Activated CD4-positive, alpha-beta T cell treated with anti-CD3 and anti-CD28 coated beads, Interleukin-2, amount 10 ng/mL, durations not matched to agents 7 days and 5 days (primary cell): ENCODE data around the gene RERE. TPM values are rescaled to one million over a fixed set of nuclear protein-coding genes. Genes with fewer than 3 reads are reported as not detected.
"Not testable (repeated sequence)": the region's sequence is repeated elsewhere in the genome, so short reads cannot be mapped to it uniquely, and the experiment has no call there.

Experiments
- CTCF ChIA-PET: fragments of 350-600 bp; sonication (Branson Sonifier 250); formaldehyde crosslinking; loops from one replicate; lab custom pipeline; 2021; ENCODE audit warnings: antibody characterized with exemption; lab: Charles Lee
- POLR2A ChIA-PET: fragments of 350-600 bp; sonication (Branson Sonifier 250); formaldehyde crosslinking; loops from one replicate; lab custom pipeline; 2021; ENCODE audit warnings: antibody characterized with exemption; lab: Charles Lee
- DNase-seq: peaks from one replicate; pipeline ENCODE4 v3.0.0-alpha.2; 2020
- H3K27ac Mint-ChIP-seq: one replicate; pipeline ENCODE4 v1.8.0; 2021; ENCODE audit warnings: mild to moderate bottlenecking, moderate library complexity, mixed read lengths
- H3K27me3 Mint-ChIP-seq: one replicate; pipeline ENCODE4 v1.8.0; 2021; ENCODE audit warnings: mixed read lengths
- H3K36me3 Mint-ChIP-seq: one replicate; pipeline ENCODE4 v1.8.0; 2021; ENCODE audit warnings: low read depth, mixed read lengths
- H3K4me1 Mint-ChIP-seq: one replicate; pipeline ENCODE4 v1.8.0; 2021; ENCODE audit warnings: mixed read lengths
- H3K4me3 Mint-ChIP-seq: one replicate; pipeline ENCODE4 v1.8.0; 2021; ENCODE audit warnings: mild to moderate bottlenecking, moderate library complexity, mixed read lengths
- H3K9me3 Mint-ChIP-seq: one replicate; pipeline ENCODE4 v1.8.0; 2021; ENCODE audit warnings: mixed read lengths
- total RNA-seq, 2 experiments: library from RNA; stranded (reverse); gene quantifications; one replicate each; pipeline ENCODE4 v1.2.3, GENCODE V29; 2021

The RERE gene
- total RNA-seq, 2 experiments from 2014 or later: 68.5 to 68.7 TPM

- POLR2A ChIA-PET, H3K36me3 Mint-ChIP-seq, H3K4me3 Mint-ChIP-seq, H3K4me1 Mint-ChIP-seq, CTCF ChIA-PET, H3K9me3 Mint-ChIP-seq, H3K27me3 Mint-ChIP-seq, DNase-seq: not testable (repeated sequence)
- H3K27ac Mint-ChIP-seq: peak overlapping the region; percentile 37
Observed at GRCh38 chr1:8611634-8612515, 205.6 kb downstream of the RERE start.

- no peak for DNase-seq
- peaks cover 5% of the 10 kb centered on the region for H3K36me3 Mint-ChIP-seq
- H3K9me3 Mint-ChIP-seq: no peaks in the 10 kb centered on the region
- no peak overlapping the region for H3K4me3 Mint-ChIP-seq
- H3K27me3 Mint-ChIP-seq: no peaks in the 10 kb centered on the region
- peaks cover 33% of the 10 kb centered on the region for H3K4me1 Mint-ChIP-seq
- ChIA-PET POLR2A (interaction anchor here (0.6 kb wide), 1 partner anchor 8 kb away, joined by 10 read pairs; no protein-coding TSS in a partner anchor), CTCF (interaction anchor here (0.7 kb wide), 1 partner anchor 1997 kb away, joined by 3 read pairs; no protein-coding TSS in a partner anchor)
- no peak overlapping the region for H3K27ac Mint-ChIP-seq
Observed at GRCh38 chr1:8607906-8608305, 209.5 kb downstream of the RERE start.

GRCh38 chr1:8604041-8604945 lies 213.1 kb downstream of the RERE start:
- no peaks in the 10 kb centered on the region for H3K27me3 Mint-ChIP-seq
- peak overlapping the region; percentile 65 for H3K4me3 Mint-ChIP-seq
- peak overlapping the region; percentile 93 for H3K27ac Mint-ChIP-seq
- peaks cover 2% of the 10 kb centered on the region for H3K9me3 Mint-ChIP-seq
- peaks cover 7% of the 10 kb centered on the region for H3K36me3 Mint-ChIP-seq
- ChIA-PET POLR2A (interaction anchor here (0.6 to 0.7 kb wide), 2 partner anchors 13 to 100 kb away, joined by 3 read pairs; no protein-coding TSS in a partner anchor), CTCF (interaction anchor here (0.6 to 2.0 kb wide), 2 partner anchors 16 to 605 kb away, joined by 3 to 6 read pairs; no protein-coding TSS in a partner anchor)
- DNase-seq: peak; percentile 63
- H3K4me1 Mint-ChIP-seq: peaks cover 49% of the 10 kb centered on the region

- DNase-seq: no peak
- peak overlapping the region; percentile 45 for H3K4me3 Mint-ChIP-seq
- H3K27ac Mint-ChIP-seq: peak overlapping the region; percentile 93
- ChIA-PET CTCF (interaction anchor here (0.6 to 2.0 kb wide), 3 partner anchors 15 to 604 kb away, joined by 3 to 6 read pairs (median 3); no protein-coding TSS in a partner anchor), POLR2A (no interaction called here)
- H3K36me3 Mint-ChIP-seq: peaks cover 7% of the 10 kb centered on the region
- H3K4me1 Mint-ChIP-seq: peaks cover 58% of the 10 kb centered on the region
- H3K9me3 Mint-ChIP-seq: peaks cover 2% of the 10 kb centered on the region
- H3K27me3 Mint-ChIP-seq: no peaks in the 10 kb centered on the region
Observed at GRCh38 chr1:8603220-8603616, 214.2 kb downstream of the RERE start.

- Mint-ChIP-seq H3K9me3 (peaks cover 2% of the 10 kb centered on the region), H3K27ac (peak overlapping the region; percentile 93), H3K27me3 (no peaks in the 10 kb centered on the region), H3K4me1 (peaks cover 59% of the 10 kb centered on the region), H3K36me3 (peaks cover 7% of the 10 kb centered on the region), H3K4me3 (peak overlapping the region; percentile 45)
- CTCF ChIA-PET: interaction anchor here (0.6 to 2.0 kb wide), 6 partner anchors 14 to 481 kb away, joined by 3 to 6 read pairs (median 3); no protein-coding TSS in a partner anchor
- POLR2A ChIA-PET: no interaction called here
- DNase-seq: peak; percentile 21
Observed at GRCh38 chr1:8602471-8603219, 214.8 kb downstream of the RERE start.

GRCh38 chr1:8600336-8600735 lies 217.1 kb downstream of the RERE start:
- H3K36me3 Mint-ChIP-seq: peaks cover 7% of the 10 kb centered on the region
- H3K4me3 Mint-ChIP-seq: no peak overlapping the region
- H3K4me1 Mint-ChIP-seq: peaks cover 68% of the 10 kb centered on the region
- H3K9me3 Mint-ChIP-seq: peaks cover 2% of the 10 kb centered on the region
- H3K27me3 Mint-ChIP-seq: no peaks in the 10 kb centered on the region
- POLR2A ChIA-PET: no interaction called here
- CTCF ChIA-PET: interaction anchor here (0.6 to 0.8 kb wide), 2 partner anchors 22 to 85 kb away, joined by 3 to 5 read pairs; no protein-coding TSS in a partner anchor
- H3K27ac Mint-ChIP-seq: no peak overlapping the region
- DNase-seq: no peak

GRCh38 chr1:8599646-8600212 lies 217.7 kb downstream of the RERE start:
- peaks cover 7% of the 10 kb centered on the region for H3K36me3 Mint-ChIP-seq
- peaks cover 64% of the 10 kb centered on the region for H3K4me1 Mint-ChIP-seq
- ChIA-PET POLR2A (no interaction called here), CTCF (interaction anchor here (0.8 kb wide), 1 partner anchor 85 kb away, joined by 3 read pairs; no protein-coding TSS in a partner anchor)
- no peaks in the 10 kb centered on the region for H3K27me3 Mint-ChIP-seq
- H3K4me3 Mint-ChIP-seq: no peak overlapping the region
- H3K9me3 Mint-ChIP-seq: peaks cover 2% of the 10 kb centered on the region
- DNase-seq: no peak
- H3K27ac Mint-ChIP-seq: no peak overlapping the region

GRCh38 chr1:8598783-8599182 lies 218.7 kb downstream of the RERE start:
- ChIA-PET POLR2A (no interaction called here), CTCF (interaction anchor here (1.1 kb wide), 1 partner anchor 51 kb away, joined by 3 read pairs; no protein-coding TSS in a partner anchor)
- peaks cover 55% of the 10 kb centered on the region for H3K4me1 Mint-ChIP-seq
- peak overlapping the region; percentile 51 for H3K27ac Mint-ChIP-seq
- H3K27me3 Mint-ChIP-seq: no peaks in the 10 kb centered on the region
- H3K36me3 Mint-ChIP-seq: peaks cover 7% of the 10 kb centered on the region
- H3K4me3 Mint-ChIP-seq: no peak overlapping the region
- peaks cover 7% of the 10 kb centered on the region for H3K9me3 Mint-ChIP-seq
- no peak for DNase-seq

- CTCF ChIA-PET: interaction anchor here (1.1 to 1.2 kb wide), 2 partner anchors 51 to 188 kb away, joined by 3 read pairs; no protein-coding TSS in a partner anchor
Observed at GRCh38 chr1:8598060-8598724, 219.2 kb downstream of the RERE start.

GRCh38 chr1:8597455-8597854 lies 220.0 kb downstream of the RERE start:
- peaks cover 42% of the 10 kb centered on the region for H3K4me1 Mint-ChIP-seq
- CTCF ChIA-PET: interaction anchor here (1.2 kb wide), 1 partner anchor 187 kb away, joined by 3 read pairs; no protein-coding TSS in a partner anchor
- no peak overlapping the region for H3K4me3 Mint-ChIP-seq
- POLR2A ChIA-PET: no interaction called here
- no peak for DNase-seq
- H3K9me3 Mint-ChIP-seq: peaks cover 14% of the 10 kb centered on the region
- peaks cover 12% of the 10 kb centered on the region for H3K36me3 Mint-ChIP-seq
- H3K27me3 Mint-ChIP-seq: no peaks in the 10 kb centered on the region
- H3K27ac Mint-ChIP-seq: no peak overlapping the region

More at GRCh38 chr1:8598060-8598724, 219.2 kb downstream of the RERE start:
- Mint-ChIP-seq H3K9me3 (peaks cover 11% of the 10 kb centered on the region), H3K4me1 (peaks cover 49% of the 10 kb centered on the region), H3K27me3 (no peaks in the 10 kb centered on the region), H3K4me3 (no peak overlapping the region), H3K36me3 (peaks cover 12% of the 10 kb centered on the region), H3K27ac (no peak overlapping the region)
- POLR2A ChIA-PET: no interaction called here
- no peak for DNase-seq

GRCh38 chr1:8595941-8596340 lies 221.5 kb downstream of the RERE start:
- H3K4me3 Mint-ChIP-seq: no peak overlapping the region
- H3K36me3 Mint-ChIP-seq: peaks cover 12% of the 10 kb centered on the region
- H3K4me1 Mint-ChIP-seq: peaks cover 40% of the 10 kb centered on the region
- POLR2A ChIA-PET: no interaction called here
- H3K9me3 Mint-ChIP-seq: peaks cover 11% of the 10 kb centered on the region
- H3K27ac Mint-ChIP-seq: no peak overlapping the region
- CTCF ChIA-PET: interaction anchor here (0.5 to 1.6 kb wide), 5 partner anchors 9 to 557 kb away, joined by 3 to 5 read pairs (median 3); no protein-coding TSS in a partner anchor
- DNase-seq: no peak
- H3K27me3 Mint-ChIP-seq: no peaks in the 10 kb centered on the region
